OCI-M2 (cell line): ENCODE measurements around the gene NHS.

Experiments used
- DNase-seq: peaks from one replicate; lab custom pipeline; 2025; ENCODE audit not compliant: unreplicated experiment; lab: John Stamatoyannopoulos, UW

The NHS gene

DNA sequence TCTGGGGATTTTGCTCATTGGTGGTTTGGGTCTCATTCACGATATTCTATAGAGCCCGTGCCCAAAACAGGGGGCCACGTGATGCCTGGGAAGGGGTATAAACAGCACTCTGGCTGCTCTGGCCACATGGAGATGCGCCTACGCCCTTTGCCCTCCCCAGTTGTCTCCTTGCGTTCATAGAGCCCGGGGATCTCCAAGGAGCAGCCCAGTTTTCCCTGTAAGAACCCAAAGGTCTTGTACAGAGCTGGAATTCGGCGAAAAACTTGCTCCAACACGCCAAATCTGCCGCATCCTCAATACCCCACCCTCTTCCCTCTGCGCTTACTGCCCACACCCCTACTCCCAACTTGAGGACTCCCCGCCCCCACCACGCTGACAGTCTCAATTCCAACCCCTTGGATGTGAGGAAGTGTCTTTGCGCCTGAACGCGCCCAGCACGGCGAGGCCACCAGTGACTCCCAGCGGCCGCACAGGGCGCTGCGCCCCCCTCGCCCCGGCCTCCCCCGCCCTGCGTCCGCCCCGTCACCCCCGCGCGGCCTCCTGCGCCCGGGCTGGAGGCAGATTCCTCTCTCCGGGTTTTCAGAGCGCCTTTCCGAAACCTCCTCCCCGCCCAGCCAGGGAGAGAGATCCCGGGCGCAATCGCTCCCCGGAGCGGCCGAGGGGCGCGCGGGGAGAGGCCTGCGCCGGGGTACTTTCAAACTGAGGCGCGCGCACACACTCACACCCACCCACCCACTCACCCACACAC, at the start of gene NHS:
Gene NHS (plus strand): TSS at position 582 of the 748 bp plus-strand sequence. CDS start 558 bp downstream, outside the sequence.
- DNase-seq = no peak

DNA sequence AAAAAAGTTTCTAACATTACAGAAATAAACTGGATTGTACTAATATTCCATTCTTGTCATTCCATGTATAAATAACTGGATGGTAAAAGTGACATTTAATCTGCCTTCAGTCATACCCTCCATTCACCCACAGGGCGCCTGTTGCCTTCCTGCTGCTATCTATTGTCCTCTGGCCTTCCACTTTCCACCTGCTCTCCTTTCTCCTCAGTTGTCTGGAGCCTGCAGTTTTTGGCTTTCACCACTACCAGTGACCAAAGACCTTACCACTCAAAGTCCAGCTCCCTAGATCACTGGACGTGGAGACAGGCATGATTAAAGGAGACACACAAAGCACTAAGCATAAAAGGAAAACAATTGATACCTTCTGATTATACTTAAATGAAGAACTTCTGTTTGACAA, 46.2 kb upstream of the NHS start:
- no peak for DNase-seq

DNA sequence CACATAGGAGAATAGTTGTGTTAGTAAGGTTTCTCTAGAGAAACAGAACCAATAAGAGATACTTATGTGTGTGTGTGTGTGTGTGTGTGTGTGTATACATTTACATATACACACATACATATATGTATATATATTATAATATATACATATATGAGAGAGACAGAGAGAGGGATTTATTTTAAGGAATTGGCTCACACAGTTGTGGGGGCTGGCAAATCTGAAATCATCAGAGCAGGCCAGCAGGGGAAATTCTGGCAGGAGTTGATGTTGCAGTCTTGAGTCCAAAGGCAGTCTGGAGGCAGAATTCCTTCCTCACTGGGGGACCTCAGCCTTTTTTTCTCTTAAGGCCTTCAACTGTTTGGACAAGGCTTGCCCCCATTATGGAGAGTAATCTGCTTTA, 38.6 kb upstream of the NHS start:
- no peak for DNase-seq

DNA sequence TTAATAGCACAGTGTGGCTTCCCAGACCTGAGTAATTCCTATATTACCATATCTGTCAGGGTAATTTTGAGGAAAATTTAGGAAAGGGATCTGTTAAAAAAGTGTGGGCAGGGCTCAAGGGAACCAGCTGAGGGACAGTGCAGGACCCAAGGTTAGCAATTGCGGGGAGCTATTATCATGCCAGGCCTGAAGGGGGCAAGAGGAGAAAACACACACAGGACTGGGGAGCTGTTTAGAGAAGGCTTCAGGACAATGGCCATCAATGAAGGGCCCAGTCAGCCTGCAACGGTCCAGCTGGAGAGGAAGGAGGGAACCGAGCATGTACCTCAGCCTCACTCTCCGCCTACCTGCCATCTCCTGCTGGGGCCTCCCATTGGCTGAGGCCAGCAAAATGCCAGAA, 19.0 kb upstream of the NHS start:
- no peak for DNase-seq

DNA sequence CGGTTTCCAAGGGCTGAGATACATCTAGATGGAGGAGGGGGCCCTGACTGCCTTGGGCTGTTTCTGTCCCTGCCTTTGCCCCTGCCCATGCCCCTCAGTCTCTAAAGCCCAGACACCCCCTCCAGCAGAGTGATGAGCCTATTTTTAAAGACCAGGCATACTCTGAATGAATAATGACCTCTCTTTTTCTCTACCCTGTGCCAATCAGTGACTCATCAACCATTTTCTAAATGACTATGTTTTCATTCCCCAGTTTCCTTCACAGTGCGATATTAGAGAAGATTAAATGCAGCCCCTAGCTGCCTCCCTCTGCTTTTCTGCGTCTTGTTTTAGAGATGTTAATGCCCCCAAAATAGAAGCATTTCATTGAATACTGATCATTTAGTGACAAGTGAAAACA, 15.5 kb upstream of the NHS start:
- DNase-seq = no peak

DNA sequence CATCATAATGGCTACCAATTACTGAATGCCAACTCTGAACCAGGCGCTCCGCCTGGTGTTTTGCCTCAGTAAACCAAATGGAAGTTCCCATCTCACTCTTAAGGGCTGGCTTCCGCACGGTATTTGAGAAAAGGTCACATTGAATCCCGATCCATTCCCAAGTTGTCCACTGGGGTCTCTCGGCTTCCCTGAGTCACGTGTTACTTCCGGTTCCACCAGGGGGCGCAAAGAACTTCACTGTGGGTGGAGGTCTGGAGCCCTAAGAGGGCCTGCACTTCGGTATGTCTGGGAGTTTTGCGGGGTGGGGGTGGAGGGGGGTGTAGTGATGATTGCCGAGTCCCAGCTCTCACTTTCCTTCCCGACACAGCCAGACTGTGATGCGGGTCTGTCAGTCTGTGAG, 13.4 kb upstream of the NHS start:
- no peak for DNase-seq

DNA sequence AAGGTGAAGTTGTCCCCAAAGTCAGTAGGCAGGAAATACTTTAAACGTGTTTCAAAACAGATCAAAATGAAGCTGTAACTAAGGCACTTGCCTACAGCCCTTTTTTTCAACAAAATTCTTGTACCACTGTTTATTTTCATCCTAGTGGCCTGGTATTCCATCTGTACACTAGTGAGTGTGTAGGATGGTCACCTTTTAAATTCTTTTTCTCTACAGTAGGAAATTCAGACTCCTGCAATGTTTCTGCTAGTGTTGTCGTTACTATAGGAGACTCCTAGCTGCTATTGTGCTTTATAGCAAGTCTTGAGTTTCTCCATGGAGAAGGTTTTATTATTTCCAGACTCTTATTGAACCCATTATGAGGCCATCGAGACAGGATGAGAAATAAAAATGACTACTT, 7.0 kb upstream of the NHS start:
- no peak for DNase-seq

DNA sequence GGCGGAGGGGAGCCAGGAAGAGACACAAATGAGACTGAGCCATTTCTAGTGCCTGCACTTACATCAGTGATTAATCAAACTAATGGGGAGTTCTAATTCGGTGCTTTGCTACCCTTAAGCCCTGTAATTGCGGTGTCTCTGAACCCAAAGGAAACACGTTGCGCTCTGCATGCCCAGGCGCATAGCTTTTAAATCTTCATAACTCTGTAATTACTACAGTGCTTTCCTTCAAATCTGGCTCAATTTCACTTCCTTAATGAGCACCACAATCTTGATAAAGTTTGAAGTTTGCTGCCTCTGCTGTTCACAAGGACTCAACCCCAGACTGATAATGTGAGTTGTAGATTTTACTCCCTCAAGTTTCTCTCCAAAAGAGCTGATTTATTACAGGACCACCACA, 5.7 kb upstream of the NHS start:
- DNase-seq = no peak

DNA sequence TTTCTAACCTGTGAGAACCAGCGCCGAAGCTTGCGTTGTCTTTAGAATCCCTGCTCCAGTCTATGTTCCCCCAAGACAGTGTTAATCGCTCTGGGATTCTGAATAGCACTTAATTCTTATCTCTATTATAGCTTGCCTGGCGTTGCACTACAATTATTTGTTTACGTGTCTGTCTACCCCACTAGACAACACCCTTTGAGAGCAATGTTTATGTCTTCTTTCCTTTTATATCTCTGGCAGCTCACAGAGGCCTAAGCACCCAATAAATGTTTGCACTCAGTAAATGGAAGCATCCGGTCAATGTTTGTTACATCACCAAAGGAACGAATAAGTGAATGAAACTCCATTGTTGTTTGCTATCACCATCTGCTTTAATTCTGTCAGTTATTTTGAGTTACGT, 4.8 kb upstream of the NHS start:
- no peak for DNase-seq

DNA sequence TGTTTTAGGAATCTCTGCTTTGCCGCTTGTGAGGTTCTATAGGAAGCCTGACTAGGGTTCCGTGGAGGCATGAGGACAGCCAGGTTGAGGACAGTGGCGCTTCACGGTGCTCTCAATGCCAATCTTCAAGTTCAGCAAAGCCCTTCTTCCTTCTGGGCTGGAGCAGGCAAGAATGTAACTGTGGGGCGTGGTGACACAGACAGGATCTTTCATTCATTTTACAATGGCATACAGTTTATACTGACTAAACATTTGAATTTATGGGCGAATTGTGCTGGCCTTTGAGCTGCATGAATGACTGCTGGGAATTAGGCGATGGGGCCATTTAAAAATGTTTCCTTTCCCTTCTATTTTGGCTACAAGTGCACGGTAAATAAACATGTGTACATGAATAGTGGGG, 2.9 kb upstream of the NHS start:
- no peak for DNase-seq

DNA sequence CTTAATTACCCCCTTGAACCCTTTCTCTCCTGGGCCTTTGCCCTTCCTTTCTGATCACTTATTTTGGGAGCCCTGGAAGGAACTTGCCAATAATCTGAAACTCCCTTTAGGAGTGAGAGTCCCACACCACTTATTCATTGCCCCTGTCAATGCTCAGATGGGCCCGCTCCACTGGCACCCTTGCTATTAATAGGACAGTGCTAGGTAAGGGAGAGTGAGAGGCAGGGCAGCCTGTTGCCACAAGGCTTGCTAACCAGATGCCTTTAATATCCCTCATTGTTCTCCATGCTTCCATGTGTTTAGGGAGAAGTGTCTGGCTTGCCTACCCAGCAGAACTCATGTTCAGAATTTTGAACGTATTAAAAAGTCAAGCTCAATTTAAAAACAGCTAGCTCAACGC, 1.7 kb upstream of the NHS start:
- no peak for DNase-seq

DNA sequence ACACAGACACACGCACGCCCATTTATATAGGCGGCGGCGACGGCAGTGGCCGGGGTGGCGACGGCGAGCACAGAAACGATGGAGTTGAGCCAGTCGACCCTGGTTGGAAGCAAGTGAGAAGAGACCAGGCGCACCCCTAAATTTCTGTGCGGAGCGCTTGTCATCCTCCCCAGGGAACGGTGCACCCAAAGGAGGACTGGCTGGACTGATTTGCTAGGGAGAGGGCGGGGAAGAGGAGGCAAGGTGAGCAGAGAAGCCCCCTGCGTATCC, 302 bp downstream of the NHS start:
- no peak for DNase-seq

DNA sequence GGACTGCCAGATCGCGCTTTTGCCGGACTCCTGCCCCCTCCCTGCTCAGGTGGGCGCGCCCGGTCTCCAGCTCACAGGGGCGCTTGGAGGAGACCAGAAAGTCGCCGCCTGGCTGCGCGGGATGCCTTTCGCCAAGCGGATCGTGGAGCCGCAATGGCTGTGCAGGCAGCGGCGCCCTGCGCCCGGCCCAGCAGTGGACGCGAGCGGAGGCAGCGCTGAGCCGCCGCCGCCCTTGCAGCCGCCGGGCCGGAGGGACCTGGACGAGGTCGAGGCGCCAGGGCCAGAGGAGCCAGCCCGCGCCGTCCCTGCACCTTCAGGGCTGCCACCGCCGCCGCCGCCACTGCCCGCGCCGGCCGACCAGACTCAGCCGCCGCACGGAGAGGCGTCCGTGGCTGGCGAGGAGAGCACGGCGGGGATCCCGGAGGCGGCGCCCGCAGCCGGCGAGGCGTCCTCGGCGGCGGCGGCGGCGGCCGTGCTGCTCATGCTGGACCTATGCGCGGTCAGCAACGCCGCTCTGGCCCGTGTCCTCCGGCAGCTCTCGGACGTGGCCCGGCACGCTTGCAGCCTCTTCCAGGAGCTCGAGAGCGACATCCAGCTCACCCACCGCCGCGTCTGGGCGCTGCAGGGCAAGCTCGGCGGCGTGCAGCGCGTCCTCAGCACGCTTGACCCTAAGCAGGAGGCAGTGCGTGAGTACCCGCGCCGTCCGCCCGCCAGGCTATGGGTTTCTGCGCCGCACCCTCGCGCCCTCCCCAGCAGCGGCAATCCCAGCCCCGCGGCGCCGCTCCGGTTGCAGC, 834 bp downstream of the NHS start:
- DNase-seq = no peak

DNA sequence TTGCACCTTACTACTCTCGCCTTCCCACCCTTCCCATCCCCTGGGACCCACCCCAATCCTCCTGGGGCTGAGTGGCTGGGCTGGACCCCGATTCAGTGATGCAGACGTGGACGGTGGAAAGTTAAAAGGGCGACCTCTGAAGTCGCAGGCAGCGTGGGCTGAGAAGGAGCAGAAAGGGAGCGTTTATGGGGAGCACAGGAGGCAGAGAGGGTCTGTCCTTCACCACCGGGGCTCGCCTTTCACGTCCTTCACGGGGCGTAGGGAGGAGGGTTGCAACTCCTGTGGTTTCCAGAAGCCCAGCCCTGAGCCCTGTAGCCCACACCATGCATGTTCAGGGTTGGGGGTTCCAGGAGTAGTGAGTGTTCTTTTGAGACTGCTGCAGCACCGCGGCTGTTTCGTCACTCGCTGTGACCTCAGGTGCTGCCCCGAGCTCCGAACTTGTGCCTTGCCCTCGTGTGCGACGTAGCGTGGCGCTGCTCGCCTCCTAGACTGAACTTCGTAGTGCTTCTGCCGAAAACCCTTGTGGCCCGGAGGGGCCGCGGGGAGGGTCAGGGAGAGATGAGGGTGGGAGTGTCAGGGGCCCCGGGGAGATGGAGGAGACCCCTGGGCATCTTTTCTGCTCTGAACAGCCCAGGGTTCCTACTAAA, 1.6 kb downstream of the NHS start:
- DNase-seq = no peak

DNA sequence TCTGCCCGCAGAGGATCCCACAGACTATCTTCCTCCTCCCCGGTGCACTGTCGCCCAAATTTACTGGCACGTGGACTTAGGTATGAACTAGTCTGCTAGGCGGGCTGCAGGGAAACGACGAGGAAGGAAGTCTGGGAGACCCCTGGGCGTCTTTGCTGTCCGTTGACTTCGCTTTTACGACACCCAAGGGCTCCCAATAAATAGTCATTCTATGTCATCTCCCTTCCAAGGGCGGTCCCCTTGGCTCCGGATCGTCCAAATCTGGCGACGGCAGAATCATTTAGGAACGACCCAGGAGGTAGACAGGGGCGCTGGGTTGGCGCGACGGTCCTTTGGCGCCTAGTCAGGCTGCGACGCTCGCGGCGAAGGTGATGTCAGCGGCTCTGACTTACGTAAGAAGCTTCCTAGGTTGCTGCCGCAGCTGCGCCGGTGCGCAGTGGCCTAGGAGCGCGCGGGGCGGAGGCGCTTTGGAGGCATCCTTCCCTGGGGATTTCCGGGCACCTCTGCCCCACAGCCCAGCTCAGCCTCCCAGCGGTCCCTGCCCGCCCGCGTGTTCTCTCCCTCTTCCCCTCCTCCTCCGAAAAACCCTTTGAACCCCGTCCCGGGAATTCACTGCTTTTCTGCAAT, 2.2 kb downstream of the NHS start:
- DNase-seq = no peak

DNA sequence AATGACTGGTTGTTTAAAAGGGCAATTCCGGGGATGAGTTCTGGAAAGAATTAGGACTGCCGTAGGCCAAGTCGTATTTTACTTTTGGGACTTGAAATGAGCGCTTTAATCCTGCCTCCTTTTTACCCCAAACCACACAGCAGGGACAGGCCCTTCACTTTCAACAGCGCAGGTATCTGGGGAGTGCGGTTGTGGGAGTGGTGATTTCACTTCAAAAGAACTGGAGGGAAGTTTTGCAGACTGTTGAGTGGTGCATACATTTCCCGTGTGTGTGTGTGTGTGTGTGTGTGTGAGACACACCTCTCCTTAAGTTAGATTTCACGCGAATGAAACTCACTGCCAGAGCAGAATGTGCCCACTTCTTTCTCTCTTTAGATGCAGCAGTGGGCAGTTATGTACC, 2.8 kb downstream of the NHS start:
- no peak for DNase-seq

DNA sequence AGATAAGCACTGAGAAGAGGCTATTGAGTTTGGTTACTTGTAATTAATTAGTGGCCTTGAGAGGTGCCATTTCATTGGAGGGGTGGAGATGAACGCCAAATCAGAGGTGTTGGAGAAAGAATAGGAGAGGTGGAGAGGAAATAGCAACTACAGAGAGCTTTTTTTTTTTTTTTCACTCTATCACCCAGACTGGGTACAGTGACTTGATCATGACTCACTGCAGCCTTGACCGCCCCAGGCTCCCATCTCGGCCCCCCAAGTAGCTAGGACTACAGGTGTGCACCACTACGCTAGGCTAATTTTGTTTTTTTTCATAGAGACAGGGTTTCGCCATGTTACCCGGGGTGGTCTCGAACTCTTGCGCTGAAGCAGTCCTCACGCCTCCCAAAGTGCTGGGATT, 5.2 kb downstream of the NHS start:
- no peak for DNase-seq

DNA sequence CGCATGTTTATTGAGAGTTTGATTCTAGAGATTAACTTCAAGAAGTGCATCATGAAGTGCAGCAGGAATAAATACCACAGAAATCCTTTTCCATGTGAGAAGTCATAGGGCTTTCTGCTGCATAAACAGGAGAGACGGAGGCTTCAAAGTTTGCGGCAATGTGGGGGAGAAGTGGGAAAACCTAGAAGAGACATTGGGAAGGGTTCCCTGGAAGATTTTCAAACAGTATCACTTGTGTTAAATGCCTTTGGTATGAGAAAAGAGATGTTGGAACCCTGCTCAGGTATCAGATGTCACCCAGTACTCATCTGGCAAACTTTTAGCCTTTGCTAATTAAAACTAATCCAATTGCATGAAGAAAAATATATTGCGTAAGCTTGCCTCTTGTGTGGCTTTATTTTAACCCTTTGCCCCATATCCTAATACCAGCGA, 15.4 kb downstream of the NHS start:
- no peak for DNase-seq

DNA sequence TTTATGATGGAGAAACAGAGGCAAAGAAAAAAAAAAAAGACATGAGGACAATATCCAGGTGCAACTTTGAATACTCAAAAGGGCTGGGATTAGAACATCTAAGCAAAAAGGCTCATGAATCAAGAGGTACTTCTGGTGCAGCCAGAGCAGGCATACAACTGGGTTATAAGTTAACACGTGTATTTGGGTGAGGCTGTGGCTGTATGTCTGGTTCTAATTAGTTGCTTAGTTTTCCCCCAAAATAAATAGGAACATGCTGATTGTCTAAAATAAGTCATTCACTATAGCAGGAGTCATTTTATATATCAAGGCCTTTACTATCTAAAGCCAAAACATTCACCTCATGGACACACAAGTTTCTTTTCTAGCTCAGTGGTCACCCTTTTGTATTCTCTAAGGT, 20.2 kb downstream of the NHS start:
- no peak for DNase-seq

DNA sequence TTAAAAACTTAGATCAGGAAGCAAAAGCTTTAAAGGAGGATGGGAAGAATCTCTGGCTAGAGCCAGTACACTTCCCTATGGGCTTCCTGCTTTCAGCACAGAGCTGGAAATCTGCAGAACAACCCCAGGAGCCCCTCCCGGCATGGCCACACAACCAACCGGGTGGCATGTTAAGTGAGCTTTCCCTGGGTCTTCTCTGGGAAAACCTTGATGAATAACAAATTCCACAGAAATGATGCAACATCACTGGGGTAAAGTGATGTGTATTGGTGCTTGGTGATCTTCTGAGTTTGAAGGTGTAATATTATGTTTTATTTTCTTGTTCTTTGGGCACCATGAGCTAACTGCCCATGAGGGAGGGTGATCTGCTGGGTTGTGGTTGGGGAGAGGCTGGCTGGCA, 22.1 kb downstream of the NHS start:
- no peak for DNase-seq

DNA sequence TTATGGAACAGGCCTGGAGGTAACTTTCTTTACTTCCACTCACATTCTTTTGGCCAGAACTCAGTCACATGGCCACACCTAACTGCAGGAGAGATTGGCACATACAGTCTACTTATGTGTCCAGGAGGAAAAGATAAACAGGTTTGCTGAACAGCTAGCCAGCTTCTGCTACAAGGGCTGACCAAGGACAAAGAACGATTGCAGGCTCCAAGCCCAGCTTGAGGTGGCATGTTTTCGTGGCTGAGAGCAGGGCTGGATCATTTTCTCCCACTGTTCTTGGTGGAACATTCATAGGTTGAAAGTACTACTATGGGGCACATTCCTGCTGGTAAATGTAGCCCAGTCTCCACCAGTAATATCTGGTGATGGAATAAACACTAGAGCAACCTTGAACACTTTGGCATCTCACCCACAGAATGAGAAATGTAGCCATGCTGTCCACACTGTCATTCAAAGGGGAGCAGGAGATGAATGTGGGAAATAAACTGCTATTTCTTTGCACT, 28.2 kb downstream of the NHS start:
- no peak for DNase-seq

DNA sequence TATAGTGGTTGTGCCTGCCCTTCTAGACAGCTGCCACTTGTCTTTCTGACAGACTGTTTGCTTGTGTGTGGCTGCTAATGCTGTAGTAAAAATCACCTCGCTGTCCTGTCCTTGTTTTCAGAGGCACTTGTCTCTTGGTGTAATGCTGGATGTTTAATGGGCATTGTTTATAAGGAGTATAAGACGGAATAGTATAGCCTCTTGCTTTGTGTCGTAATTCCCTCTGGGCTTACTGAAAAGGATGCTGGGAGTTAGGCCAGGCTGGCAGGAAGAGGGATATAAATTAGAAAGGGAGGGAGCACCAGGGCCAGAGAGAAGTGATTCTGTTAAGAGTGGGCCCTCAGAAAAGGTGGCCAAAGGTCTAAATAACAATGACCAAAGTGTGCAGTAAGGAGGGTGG, 29.0 kb downstream of the NHS start:
- DNase-seq = no peak
